Posterior cingulate gyrus (tissue), 11 donors: Measurements from ENCODE around the gene SOX2.
A peak's percentile ranks its signal among the peaks of the same experiment; 100 is the strongest.

Source experiments
- DNase-seq, 10 donors: peaks; one replicate each; pipeline versions ENCODE4 v3.0.0 to v3.0.0-alpha.2; 2020 to 2021; ENCODE audit warnings: mixed read lengths in 3 of 10
- intact Hi-C: fragments of 100-400 bp; cut with DNase I; formaldehyde crosslinking; loops from one replicate; pipeline ENCODE4 v1.15.1; 2023

SOX2 gene

DNA sequence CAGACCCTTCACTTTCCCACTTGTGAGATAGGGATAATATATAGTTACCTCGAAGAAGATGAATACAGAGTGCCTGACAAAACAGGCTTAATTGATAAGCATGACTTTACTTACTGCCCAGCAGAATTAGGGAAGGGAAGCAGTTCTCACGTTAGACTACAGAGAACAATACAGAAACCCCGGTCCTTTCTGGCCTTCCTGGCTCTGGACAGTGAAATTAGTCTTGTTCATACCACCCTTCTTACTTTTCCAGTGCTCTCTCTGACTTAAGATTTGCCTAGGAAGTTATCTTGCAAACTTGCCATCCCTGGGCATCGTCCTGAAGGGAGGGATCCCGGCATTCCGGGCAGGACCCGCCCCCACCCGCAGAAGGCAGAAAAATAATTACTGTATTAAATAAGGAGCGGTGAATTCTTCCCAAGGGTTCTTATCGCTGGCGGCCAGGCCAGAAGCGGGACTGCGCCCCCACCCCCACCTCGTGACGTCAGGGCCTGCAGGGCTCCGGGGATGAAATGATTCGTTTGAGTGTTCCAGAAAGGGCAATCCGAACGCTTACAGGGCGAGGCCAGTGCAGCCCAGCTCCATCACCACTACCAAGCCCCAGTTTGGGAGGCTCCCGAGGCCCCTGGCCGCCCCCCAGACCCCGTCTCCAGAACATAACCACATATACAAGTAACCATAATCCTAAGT is 8.4 kb downstream of the SOX2 start:
- intact Hi-C loops, result no loop called here
- DNase-seq, result peak in 5 of 10 donors; percentile 39 to 87 (median 76)

- no peak for DNase-seq
- intact Hi-C loops, result no loop called here
Measured at GRCh38 chr3:181721046-181721875, 9.5 kb downstream of the SOX2 start.

GRCh38 chr3:181722156-181722555 is 10.4 kb downstream of the SOX2 start:
- DNase-seq, result peak in 3 of 10 donors; percentile 38 to 90 (median 55)
- intact Hi-C loops, result no loop called here

DNA sequence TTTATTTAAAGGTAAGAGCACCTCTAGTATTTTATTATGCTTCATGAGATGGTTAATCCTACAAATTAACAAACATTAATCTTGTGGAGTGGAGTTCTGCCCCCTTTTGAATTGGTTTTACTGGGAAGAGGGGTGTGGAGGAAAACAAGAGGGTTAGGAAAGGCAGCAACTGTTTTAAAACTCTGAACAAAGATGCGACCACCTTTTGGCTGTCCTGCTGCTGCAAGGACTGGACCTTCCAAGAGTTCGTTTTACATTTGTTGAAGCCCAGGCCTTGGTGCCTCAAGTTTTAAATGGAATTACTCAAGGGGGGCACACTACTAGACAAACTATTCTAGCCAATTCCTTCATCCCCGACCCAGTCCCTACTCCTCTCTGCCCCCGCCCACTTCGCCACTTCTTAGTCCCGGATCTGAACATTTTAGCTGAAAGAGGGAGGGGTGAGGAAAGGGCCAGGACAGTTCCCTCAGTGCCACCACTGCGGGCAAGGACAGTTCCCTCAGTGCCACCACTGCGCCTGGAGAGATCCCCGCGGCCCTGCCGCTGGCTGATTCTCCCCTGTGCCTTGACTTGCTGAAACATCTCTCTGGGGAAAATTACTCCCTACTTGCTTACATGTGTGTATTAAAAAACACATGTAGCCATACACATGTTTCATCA is 11.2 kb downstream of the SOX2 start:
- DNase-seq, result peak in 2 of 10 donors; percentile 38 to 81
- intact Hi-C loops, result no loop called here

DNA sequence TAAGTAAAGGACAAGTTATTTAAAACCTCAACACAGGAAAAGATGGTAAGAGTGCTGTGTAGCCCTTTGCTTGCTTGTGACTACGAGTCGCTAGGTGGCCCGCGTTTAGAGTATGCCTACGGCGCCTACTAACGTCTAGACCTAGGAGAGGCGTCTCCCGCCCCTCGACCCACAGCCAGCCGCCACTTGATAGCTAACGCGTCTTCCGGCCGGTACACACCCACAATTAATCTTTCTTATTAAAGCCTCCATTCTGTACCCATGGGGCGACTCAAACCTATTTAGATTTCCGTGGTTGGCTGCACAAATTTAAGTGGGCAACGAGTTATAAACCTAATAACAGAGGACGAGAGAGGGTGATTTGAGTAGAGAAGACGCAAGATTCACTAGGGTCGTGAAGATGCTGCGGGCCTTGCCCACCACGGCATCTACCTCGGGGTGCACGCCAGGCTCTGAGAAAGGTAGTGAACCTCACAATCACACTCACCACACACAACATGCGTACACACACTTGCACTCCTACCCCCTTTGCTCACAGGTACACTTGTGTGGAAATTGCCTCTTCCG is 12.0 kb downstream of the SOX2 start:
- intact Hi-C loops, result no loop called here
- DNase-seq, result peak in 4 of 10 donors; percentile 48 to 86 (median 80)

DNA sequence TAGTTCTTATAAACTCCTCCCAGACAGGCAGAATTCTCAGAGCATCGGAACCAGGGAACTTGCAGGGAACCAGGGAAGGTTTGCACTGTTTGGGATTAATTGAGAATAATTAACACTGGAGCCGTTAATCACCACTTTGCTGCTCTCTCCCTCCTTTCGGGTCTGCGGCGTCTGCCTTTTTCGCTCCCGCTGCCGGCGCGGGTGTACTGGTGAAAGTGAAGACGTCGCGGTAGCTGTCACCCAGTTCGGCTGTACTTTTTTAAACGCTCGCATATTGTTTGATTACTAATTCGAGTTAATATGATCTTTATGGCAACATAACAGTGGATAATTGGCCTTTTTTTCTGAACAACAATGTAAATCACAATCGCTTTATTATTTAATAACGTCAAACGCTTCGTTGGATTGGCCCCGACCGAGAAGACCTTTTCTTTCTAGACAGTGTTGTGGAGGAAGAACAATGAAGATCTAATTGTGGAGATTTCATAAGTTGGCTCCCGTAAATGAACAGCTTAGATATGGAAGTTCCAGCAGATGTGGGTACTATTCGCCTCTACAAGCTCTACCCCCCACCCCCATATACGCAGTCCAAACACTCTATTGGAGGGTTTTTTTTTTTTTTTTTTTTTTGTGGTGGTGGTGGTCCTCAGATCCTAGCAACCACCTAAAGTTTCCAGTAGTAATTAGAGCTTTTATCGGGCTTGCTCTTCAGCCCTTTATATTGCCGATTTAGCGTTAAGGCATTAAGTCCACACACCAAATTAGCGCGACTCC is 12.7 kb downstream of the SOX2 start:
- DNase-seq, result peak in 3 of 10 donors; percentile 50 to 77 (median 68)
- intact Hi-C loops, result no loop called here

DNA sequence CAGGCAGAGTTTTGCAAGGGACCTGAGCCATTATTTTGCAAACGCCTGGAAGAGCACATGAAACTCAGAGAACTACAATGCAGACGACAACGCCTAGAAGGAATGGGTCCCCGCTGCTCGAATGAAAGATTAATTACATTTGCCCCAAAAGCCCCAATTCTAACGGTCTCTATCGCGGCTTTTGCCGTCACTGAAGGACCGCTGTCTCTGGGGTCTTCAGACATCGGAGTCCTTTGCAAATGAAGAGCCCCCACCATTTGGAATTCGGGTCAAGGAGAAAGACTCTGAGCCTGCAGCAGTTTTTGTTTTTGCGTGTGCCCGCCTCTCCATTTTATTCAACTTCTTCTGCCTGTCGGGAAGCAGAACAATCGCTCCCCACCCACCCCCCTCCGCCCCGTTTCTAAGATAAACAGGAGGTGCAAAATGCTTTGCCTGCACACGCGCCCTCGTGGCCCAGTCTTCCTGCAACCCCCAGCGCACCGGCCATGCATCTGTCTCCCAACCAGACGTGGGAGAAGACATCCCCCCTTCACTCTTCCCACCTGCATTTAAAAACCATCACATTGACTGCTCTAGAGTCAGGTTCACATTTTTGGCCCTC is 13.5 kb downstream of the SOX2 start:
- intact Hi-C loops, result no loop called here
- DNase-seq, result peak in 2 of 10 donors; percentile 29 to 67

- peak; percentile 63 to 96 (median 80) for DNase-seq
- intact Hi-C loops, result no loop called here
Measured at GRCh38 chr3:181725830-181726229, 14.1 kb downstream of the SOX2 start.

GRCh38 chr3:181726351-181727330 is 14.9 kb downstream of the SOX2 start:
- DNase-seq, result peak in 6 of 10 donors; percentile 39 to 92 (median 80)
- intact Hi-C loops, result no loop called here

GRCh38 chr3:181727341-181728032 is 15.8 kb downstream of the SOX2 start:
- intact Hi-C loops, result no loop called here

GRCh38 chr3:181728470-181729340 is 17.0 kb downstream of the SOX2 start:
- intact Hi-C loops, result no loop called here
- DNase-seq, result no peak

More at GRCh38 chr3:181727341-181728032, 15.8 kb downstream of the SOX2 start:
- no peak for DNase-seq

- DNase-seq, result no peak
- intact Hi-C loops, result no loop called here
Measured at GRCh38 chr3:181729341-181729869, 17.7 kb downstream of the SOX2 start.

- no peak for DNase-seq
- intact Hi-C loops, result loop anchor here (10.0 kb wide), 1 partner anchor 364 kb away; no protein-coding TSS in a partner anchor
Measured at GRCh38 chr3:181730316-181730715, 18.6 kb downstream of the SOX2 start.

DNA sequence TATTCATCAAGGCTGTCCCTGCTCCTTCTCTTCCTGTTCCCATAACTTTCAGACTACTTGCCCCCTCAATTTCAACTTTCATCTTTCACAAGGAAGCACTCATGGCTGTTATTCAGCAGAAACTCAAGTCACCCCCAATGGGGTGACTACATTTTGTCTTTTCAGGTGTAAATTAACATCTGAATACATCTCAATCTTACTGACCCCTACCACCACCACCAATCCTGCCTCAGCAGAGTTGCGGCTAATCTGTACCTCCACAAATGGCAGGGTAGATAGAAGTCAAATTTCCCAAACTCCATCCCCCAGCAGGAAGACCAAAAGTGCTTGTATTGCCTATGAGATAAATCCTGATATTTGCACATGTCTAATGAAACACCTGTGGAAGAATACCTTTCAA is 19.2 kb downstream of the SOX2 start:
- intact Hi-C loops, result loop anchor here (10.0 kb wide), 1 partner anchor 364 kb away; no protein-coding TSS in a partner anchor
- no peak for DNase-seq

- intact Hi-C loops, result loop anchor here (10.0 kb wide), 1 partner anchor 359 kb away; no protein-coding TSS in a partner anchor
- DNase-seq, result peak in 1 of 10 donors; percentile 76
Measured at GRCh38 chr3:181735911-181736310, 24.2 kb downstream of the SOX2 start.

- intact Hi-C loops, result loop anchor here (10.0 kb wide), 1 partner anchor 356 kb away; no protein-coding TSS in a partner anchor
- no peak for DNase-seq
Measured at GRCh38 chr3:181738551-181738950, 26.8 kb downstream of the SOX2 start.
